Mesendoderm (in vitro differentiated cells): ENCODE data around the gene KIF16B.
A peak's percentile ranks its signal among the peaks of the same experiment; 100 is the strongest.

Source experiments
- DNase-seq: peaks from one replicate; pipeline ENCODE4 v3.0.0; 2013
- H2AK5ac ChIP-seq: 2 replicates; pipeline ENCODE4 v1.6.1; 2013; ENCODE audit warnings: low read length, inconsistent platforms
- H2BK120ac ChIP-seq: 2 replicates; pipeline ENCODE4 v1.6.1; 2013; ENCODE audit warnings: low read depth, mild to moderate bottlenecking, low read length, moderate library complexity, mixed read lengths
- H2BK15ac ChIP-seq: replicated peaks from 2 replicates; pipeline ENCODE4 v1.6.1; 2013; ENCODE audit warnings: low read depth, mild to moderate bottlenecking, moderate library complexity
- H2BK5ac ChIP-seq: 2 replicates; pipeline ENCODE4 v1.6.1; 2013; ENCODE audit warnings: low read length, inconsistent platforms
- H3K18ac ChIP-seq: 2 replicates; pipeline ENCODE4 v1.6.1; 2013; ENCODE audit warnings: mild to moderate bottlenecking, low read length, mixed read lengths
- H3K23ac ChIP-seq: one replicate; pipeline ENCODE4 v1.6.1; 2013; ENCODE audit warnings: low read length
- H3K27ac ChIP-seq: 2 replicates; pipeline ENCODE4 v1.5.1; 2013; ENCODE audit warnings: low read depth, mild to moderate bottlenecking, inconsistent platforms, low read length, moderate library complexity
- H3K27me3 ChIP-seq: 2 replicates; pipeline ENCODE4 v1.6.1; 2013; ENCODE audit warnings: low read length, control low read depth, mild to moderate bottlenecking, inconsistent platforms; ENCODE audit not compliant: insufficient read depth, poor library complexity
- H3K36me3 ChIP-seq: 2 replicates; pipeline ENCODE4 v1.6.1; 2013; ENCODE audit warnings: low read length, inconsistent platforms; ENCODE audit not compliant: control insufficient read depth, insufficient read depth
- H3K4ac ChIP-seq: one replicate; pipeline ENCODE4 v1.6.1; 2013; ENCODE audit warnings: low read depth, mild to moderate bottlenecking, low read length, moderate library complexity
- H3K4me1 ChIP-seq: 2 replicates; pipeline ENCODE4 v1.6.1; 2013; ENCODE audit warnings: low read depth, low read length, inconsistent platforms; ENCODE audit not compliant: control insufficient read depth
- H3K4me2 ChIP-seq: 2 replicates; pipeline ENCODE4 v1.6.1; 2013; ENCODE audit warnings: low read length
- H3K4me3 ChIP-seq: 2 replicates; pipeline ENCODE4 v1.5.1; 2013; ENCODE audit warnings: mild to moderate bottlenecking, low read length
- H3K56ac ChIP-seq: one replicate; pipeline ENCODE4 v1.6.1; 2013; ENCODE audit warnings: low read length
- H3K79me1 ChIP-seq: 2 replicates; pipeline ENCODE4 v1.6.1; 2013; ENCODE audit warnings: low read length, inconsistent platforms
- H3K79me2 ChIP-seq: 2 replicates; pipeline ENCODE4 v1.6.1; 2013; ENCODE audit warnings: mild to moderate bottlenecking, low read length; ENCODE audit not compliant: control insufficient read depth, insufficient read depth
- H3K9ac ChIP-seq: 2 replicates; pipeline ENCODE4 v1.6.1; 2013; ENCODE audit warnings: low read length, inconsistent platforms
- H4K5ac ChIP-seq: one replicate; pipeline ENCODE4 v1.6.1; 2013; ENCODE audit warnings: low read length
- H4K8ac ChIP-seq: one replicate; pipeline ENCODE4 v1.6.1; 2013; ENCODE audit warnings: low read depth, mild to moderate bottlenecking, control low read depth, low read length, moderate library complexity
- WGBS: extraction: QIAGEN DNeasy Blood & Tissue Kit; methylation state at CpG from one replicate; pipeline ENCODE4 v1.1.7; 2013; ENCODE audit warnings: low lambda C conversion rate, missing lambda C conversion rate; ENCODE audit not compliant: insufficient coverage; ENCODE audit errors: extremely low coverage; 5-methylcytosine and 5-hydroxymethylcytosine counted together

Gene KIF16B

DNA sequence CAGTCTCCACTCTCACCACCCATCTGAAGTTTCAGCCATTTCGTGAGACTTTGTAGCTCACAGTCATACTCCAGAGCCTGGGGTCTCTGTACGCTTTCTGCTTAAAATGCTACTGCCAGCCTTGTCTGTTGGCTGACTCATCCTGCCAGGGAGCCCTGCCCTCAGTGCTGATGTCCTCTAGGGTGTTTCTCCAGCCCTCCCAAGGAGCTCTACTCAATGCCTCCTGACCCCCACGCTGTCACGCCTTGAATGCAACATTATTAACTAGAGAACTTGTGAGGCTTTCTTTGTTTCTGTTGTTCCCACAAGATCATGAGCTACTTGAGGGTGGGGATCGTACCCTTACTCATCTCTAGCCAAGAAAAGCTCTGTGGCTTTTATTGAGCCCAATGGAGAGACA lies 20.1 kb downstream of the KIF16B start:
- Histone ChIP-seq H3K79me2 (no peaks in the 10 kb centered on the region), H3K4me2 (no peak overlapping the region), H4K8ac (no peak overlapping the region), H3K9ac (no peak overlapping the region), H2AK5ac (no peak overlapping the region), H2BK5ac (no peak overlapping the region), H3K27me3 (no peaks in the 10 kb centered on the region), H3K27ac (no peak overlapping the region), H3K56ac (no peak overlapping the region), H3K4ac (no peak overlapping the region), H3K79me1 (peaks cover 14% of the 10 kb centered on the region), H2BK120ac (no peak overlapping the region), H3K23ac (no peak overlapping the region), H4K5ac (no peak overlapping the region), H3K36me3 (no peaks in the 10 kb centered on the region), H3K18ac (no peak overlapping the region), H3K4me1 (no peaks in the 10 kb centered on the region), H3K4me3 (no peak overlapping the region), H2BK15ac (no peak overlapping the region)
- no peak for DNase-seq
- no CpG with 5 or more reads among the region's 5 CpGs for WGBS

GRCh38 chr20:16552015-16552414 lies 21.2 kb downstream of the KIF16B start:
- no peaks in the 10 kb centered on the region for H3K4me1 ChIP-seq
- no peaks in the 10 kb centered on the region for H3K36me3 ChIP-seq
- no peak overlapping the region for H2BK120ac ChIP-seq
- no peak overlapping the region for H3K27ac ChIP-seq
- no peak overlapping the region for H3K23ac ChIP-seq
- no peak overlapping the region for H4K8ac ChIP-seq
- no peak for DNase-seq
- no peak overlapping the region for H3K18ac ChIP-seq
- H4K5ac ChIP-seq, result no peak overlapping the region
- no peak overlapping the region for H2AK5ac ChIP-seq
- H3K27me3 ChIP-seq, result no peaks in the 10 kb centered on the region
- no peak overlapping the region for H3K4me2 ChIP-seq
- H3K4ac ChIP-seq, result no peak overlapping the region
- H3K56ac ChIP-seq, result no peak overlapping the region
- no peak overlapping the region for H2BK5ac ChIP-seq
- H3K9ac ChIP-seq, result no peak overlapping the region
- peaks cover 15% of the 10 kb centered on the region for H3K79me1 ChIP-seq
- no peak overlapping the region for H2BK15ac ChIP-seq
- WGBS, result no CpG with 5 or more reads among the region's 5 CpGs
- H3K4me3 ChIP-seq, result no peak overlapping the region
- no peaks in the 10 kb centered on the region for H3K79me2 ChIP-seq

DNA sequence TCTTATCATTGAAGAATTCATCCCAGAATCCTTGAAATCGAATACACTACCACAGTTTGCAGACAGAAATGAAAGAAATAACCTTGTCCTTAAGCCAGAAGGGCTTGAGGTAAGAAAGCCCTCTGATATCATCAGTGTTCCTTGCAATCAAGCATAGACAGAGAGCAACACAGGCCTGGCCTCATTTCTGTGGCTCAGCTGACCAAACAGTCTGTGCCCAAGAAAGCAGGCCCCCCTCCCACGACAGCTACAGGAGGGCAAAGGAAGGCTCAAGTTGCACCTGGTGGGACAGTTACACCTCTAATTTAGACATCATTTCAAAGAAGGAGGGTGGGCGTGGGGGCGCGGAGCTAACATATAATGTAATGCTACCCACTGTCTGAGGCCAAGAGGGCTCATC lies 21.6 kb downstream of the KIF16B start:
- H3K4ac ChIP-seq, result no peak overlapping the region
- H3K18ac ChIP-seq, result no peak overlapping the region
- no peak overlapping the region for H2BK15ac ChIP-seq
- H3K79me1 ChIP-seq, result peaks cover 13% of the 10 kb centered on the region
- H3K79me2 ChIP-seq, result no peaks in the 10 kb centered on the region
- no peak overlapping the region for H2BK5ac ChIP-seq
- H2BK120ac ChIP-seq, result no peak overlapping the region
- no peak overlapping the region for H3K4me3 ChIP-seq
- H3K36me3 ChIP-seq, result no peaks in the 10 kb centered on the region
- no peak overlapping the region for H4K8ac ChIP-seq
- H3K9ac ChIP-seq, result no peak overlapping the region
- no peak overlapping the region for H3K4me2 ChIP-seq
- no peak overlapping the region for H3K23ac ChIP-seq
- DNase-seq, result no peak
- no peak overlapping the region for H4K5ac ChIP-seq
- H3K27me3 ChIP-seq, result no peaks in the 10 kb centered on the region
- no peaks in the 10 kb centered on the region for H3K4me1 ChIP-seq
- H3K56ac ChIP-seq, result no peak overlapping the region
- no peak overlapping the region for H2AK5ac ChIP-seq
- no peak overlapping the region for H3K27ac ChIP-seq
- WGBS, result no CpG with 5 or more reads among the region's 5 CpGs

DNA sequence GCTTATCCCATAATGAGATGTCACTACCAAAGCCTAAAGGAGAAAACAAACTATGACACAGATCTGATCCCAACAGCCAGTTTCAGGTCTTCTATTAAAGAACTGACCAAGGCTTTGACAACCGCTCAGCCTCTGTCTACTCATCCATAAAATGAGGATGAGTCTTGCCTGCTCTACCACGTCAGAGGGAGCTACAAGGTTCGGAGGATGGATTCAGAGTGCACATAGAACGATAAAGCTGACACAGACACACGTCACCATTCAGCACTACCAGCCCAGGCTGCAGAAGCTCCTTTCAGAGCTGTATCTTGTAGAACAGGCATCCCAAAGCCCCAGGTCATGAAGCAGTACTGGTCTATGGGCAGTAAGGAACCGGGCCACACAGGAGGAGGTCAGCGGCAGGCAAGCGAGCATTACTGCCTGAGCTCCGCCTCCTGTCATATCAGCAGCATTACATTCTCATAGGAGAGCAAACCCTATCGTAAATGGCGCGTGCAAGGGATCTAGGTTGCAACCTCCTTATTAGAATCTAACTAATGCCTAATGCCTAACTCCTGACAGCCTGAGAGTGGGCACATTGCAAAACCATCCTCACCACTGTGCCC lies 25.1 kb downstream of the KIF16B start:
- Histone ChIP-seq H3K4me1 (no peaks in the 10 kb centered on the region), H3K27ac (no peak overlapping the region), H4K8ac (no peak overlapping the region), H2AK5ac (no peak overlapping the region), H3K4ac (no peak overlapping the region), H3K36me3 (no peaks in the 10 kb centered on the region), H3K4me2 (no peak overlapping the region), H3K27me3 (no peaks in the 10 kb centered on the region), H3K4me3 (no peak overlapping the region), H3K9ac (no peak overlapping the region), H4K5ac (no peak overlapping the region), H3K18ac (no peak overlapping the region), H3K23ac (no peak overlapping the region), H3K79me2 (no peaks in the 10 kb centered on the region), H3K79me1 (peaks cover 7% of the 10 kb centered on the region), H2BK15ac (no peak overlapping the region), H2BK120ac (no peak overlapping the region), H3K56ac (no peak overlapping the region), H2BK5ac (no peak overlapping the region)
- DNase-seq, result no peak
- no CpG with 5 or more reads among the region's 12 CpGs for WGBS

DNA sequence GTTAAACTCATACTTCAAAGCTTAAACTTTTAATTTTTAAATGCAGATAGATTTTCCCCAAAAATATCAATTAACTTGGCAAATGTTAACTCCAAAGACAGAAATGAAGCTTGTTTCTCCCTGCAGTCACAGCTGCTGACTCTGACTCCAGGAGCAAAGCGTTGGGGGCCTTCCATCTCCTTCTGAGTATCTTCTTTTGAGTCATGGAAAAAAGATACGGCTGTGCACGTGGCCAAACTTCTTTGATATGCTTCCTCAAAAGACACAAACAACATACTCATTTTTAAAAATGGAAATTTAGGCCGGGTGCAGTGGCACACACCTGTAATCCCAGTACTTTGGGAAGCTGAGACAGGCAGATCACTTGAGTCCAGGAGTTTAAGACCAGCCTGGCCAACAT lies 28.3 kb downstream of the KIF16B start:
- Histone ChIP-seq H3K27me3 (no peaks in the 10 kb centered on the region), H3K36me3 (no peaks in the 10 kb centered on the region), H2BK120ac (no peak overlapping the region), H3K79me2 (no peaks in the 10 kb centered on the region), H2BK15ac (no peak overlapping the region), H3K4me1 (no peaks in the 10 kb centered on the region), H3K18ac (no peak overlapping the region), H2BK5ac (no peak overlapping the region), H3K9ac (no peak overlapping the region), H3K4me2 (no peak overlapping the region), H3K4ac (no peak overlapping the region), H3K79me1 (peaks cover 8% of the 10 kb centered on the region), H3K27ac (no peak overlapping the region), H3K4me3 (no peak overlapping the region), H2AK5ac (no peak overlapping the region), H4K5ac (no peak overlapping the region), H3K23ac (no peak overlapping the region), H3K56ac (no peak overlapping the region), H4K8ac (no peak overlapping the region)
- no CpG with 5 or more reads among the region's 4 CpGs for WGBS
- DNase-seq, result no peak

- Histone ChIP-seq H3K18ac (no peak overlapping the region), H3K36me3 (no peaks in the 10 kb centered on the region), H3K56ac (no peak overlapping the region), H3K9ac (no peak overlapping the region), H2AK5ac (no peak overlapping the region), H3K79me2 (no peaks in the 10 kb centered on the region), H3K4me3 (no peak overlapping the region), H3K4ac (no peak overlapping the region), H3K23ac (no peak overlapping the region), H2BK5ac (no peak overlapping the region), H3K27ac (no peak overlapping the region), H2BK15ac (no peak overlapping the region), H3K4me1 (no peaks in the 10 kb centered on the region), H4K5ac (no peak overlapping the region), H2BK120ac (no peak overlapping the region), H3K27me3 (no peaks in the 10 kb centered on the region), H4K8ac (no peak overlapping the region), H3K4me2 (no peak overlapping the region), H3K79me1 (peaks cover 2% of the 10 kb centered on the region)
- DNase-seq, result peak; percentile 40
- no CpG with 5 or more reads among the region's 4 CpGs for WGBS
These were observed 30.8 kb downstream of the KIF16B start for GRCh38 chr20:16542477-16542876.
